Nephron (organoid): ENCODE measurements around the gene DCTN4.

Experiments
- H3K27ac Mint-ChIP-seq, 3 experiments: 2 replicates each; pipeline ENCODE4 v1.8.0; 2020; ENCODE audit warnings: mixed read lengths in 3 of 3, mild to moderate bottlenecking in 2 of 3, moderate library complexity in 1 of 3
- H3K27me3 Mint-ChIP-seq: 2 replicates; pipeline ENCODE4 v1.8.0; 2021; ENCODE audit warnings: low read depth, mild to moderate bottlenecking, moderate library complexity, mixed read lengths
- H3K36me3 Mint-ChIP-seq: 2 replicates; pipeline ENCODE4 v1.8.0; 2020; ENCODE audit warnings: low read depth, mixed read lengths
- H3K4me1 Mint-ChIP-seq: 2 replicates; pipeline ENCODE4 v1.8.0; 2020; ENCODE audit warnings: mixed read lengths
- H3K4me3 Mint-ChIP-seq, 3 experiments: 2 replicates each; pipeline ENCODE4 v1.8.0; 2020; ENCODE audit warnings: mild to moderate bottlenecking in 3 of 3, mixed read lengths in 3 of 3, moderate library complexity in 2 of 3
- H3K9me3 Mint-ChIP-seq: 2 replicates; pipeline ENCODE4 v1.8.0; 2020; ENCODE audit warnings: mixed read lengths
- TF ChIP-seq, protein P1 (sequence below), 3 experiments: fragments of 200-600 bp; sonication (generic); IDR thresholded peaks; one replicate each; pipeline ENCODE4 v1.5.0; 2021; ENCODE audit warnings: antibody characterized with exemption in 3 of 3; ENCODE audit not compliant: unreplicated experiment in 3 of 3

DCTN4 gene

DNA sequence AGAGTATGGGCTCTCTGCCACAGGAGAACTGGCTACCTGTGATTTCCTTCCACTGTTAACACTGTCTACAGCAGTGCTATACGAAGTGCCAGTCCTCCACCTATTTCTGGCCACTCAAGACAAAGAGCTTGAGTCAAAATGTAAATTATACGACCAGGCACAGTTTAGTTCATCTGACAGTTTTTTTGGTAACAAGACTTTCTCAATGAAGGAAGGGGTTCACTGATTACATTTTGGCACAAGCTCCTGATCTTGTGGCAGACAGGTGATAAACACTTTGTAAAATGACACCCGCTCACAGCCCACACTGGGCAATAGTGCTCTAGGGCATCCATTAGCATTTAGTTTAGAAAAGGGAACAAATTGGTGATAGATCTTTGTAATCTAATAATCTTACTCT is 66.5 kb downstream of the DCTN4 start:
- Mint-ChIP-seq H3K27me3 (no peaks in the 10 kb centered on the region), H3K9me3 (no peaks in the 10 kb centered on the region), H3K4me1 (no peaks in the 10 kb centered on the region), H3K27ac (no peak overlapping the region), H3K36me3 (peaks cover 73% of the 10 kb centered on the region), H3K4me3 (no peak overlapping the region)
- TF ChIP-seq, protein P1, sequence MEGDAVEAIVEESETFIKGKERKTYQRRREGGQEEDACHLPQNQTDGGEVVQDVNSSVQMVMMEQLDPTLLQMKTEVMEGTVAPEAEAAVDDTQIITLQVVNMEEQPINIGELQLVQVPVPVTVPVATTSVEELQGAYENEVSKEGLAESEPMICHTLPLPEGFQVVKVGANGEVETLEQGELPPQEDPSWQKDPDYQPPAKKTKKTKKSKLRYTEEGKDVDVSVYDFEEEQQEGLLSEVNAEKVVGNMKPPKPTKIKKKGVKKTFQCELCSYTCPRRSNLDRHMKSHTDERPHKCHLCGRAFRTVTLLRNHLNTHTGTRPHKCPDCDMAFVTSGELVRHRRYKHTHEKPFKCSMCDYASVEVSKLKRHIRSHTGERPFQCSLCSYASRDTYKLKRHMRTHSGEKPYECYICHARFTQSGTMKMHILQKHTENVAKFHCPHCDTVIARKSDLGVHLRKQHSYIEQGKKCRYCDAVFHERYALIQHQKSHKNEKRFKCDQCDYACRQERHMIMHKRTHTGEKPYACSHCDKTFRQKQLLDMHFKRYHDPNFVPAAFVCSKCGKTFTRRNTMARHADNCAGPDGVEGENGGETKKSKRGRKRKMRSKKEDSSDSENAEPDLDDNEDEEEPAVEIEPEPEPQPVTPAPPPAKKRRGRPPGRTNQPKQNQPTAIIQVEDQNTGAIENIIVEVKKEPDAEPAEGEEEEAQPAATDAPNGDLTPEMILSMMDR (IDR thresholded peaks at IDR 0.05; ENCODE audit: unreplicated experiment in 3 of 3) = no peak

DNA sequence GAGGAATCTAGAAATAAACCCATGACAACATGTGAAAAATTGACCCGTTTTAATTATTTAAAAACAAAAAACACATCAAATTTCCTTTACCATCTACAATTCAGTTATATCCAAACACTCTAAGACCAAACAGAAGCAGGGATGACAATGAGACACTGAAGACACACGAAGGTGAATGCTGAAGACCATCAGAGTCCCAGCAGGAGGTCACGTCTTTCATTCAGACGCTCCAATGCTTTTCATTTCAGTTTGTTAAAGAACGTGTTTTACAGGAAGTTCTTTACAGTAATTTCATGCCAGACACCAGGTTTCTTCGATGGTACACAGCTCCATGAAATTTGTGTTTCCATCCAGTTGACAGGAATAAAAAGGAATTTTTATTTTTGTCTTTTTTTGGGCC is 68.1 kb downstream of the DCTN4 start:
- H3K27ac Mint-ChIP-seq = no peak overlapping the region
- no peak overlapping the region for H3K4me3 Mint-ChIP-seq
- H3K36me3 Mint-ChIP-seq = peaks cover 61% of the 10 kb centered on the region
- H3K27me3 Mint-ChIP-seq = no peaks in the 10 kb centered on the region
- H3K9me3 Mint-ChIP-seq = no peaks in the 10 kb centered on the region
- TF ChIP-seq, protein P1 (IDR thresholded peaks at IDR 0.05; ENCODE audit: unreplicated experiment in 3 of 3) = no peak
- H3K4me1 Mint-ChIP-seq = no peaks in the 10 kb centered on the region

DNA sequence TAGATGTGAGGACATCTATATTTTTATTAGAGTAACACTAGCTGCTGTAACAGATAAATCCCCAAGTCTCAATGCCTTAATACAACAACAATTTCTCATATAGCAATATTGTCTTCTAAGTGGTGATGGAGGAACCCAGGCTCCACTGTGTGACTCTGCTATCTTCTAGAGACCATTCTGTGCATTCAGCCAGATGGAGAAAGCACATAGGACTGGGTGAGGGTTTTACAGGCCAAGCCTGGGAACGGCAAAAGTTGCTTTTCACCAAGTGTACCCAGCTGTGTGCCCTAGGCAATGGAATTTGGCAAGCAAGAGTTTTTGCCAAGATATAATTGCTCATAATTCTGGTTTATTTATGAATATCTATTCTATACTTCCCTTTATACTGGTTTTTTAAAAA is 69.7 kb downstream of the DCTN4 start:
- Mint-ChIP-seq H3K9me3 (no peaks in the 10 kb centered on the region), H3K27me3 (no peaks in the 10 kb centered on the region), H3K4me1 (no peaks in the 10 kb centered on the region), H3K36me3 (peaks cover 46% of the 10 kb centered on the region), H3K4me3 (no peak overlapping the region), H3K27ac (no peak overlapping the region)
- TF ChIP-seq, protein P1 (IDR thresholded peaks at IDR 0.05; ENCODE audit: unreplicated experiment in 3 of 3) = no peak

DNA sequence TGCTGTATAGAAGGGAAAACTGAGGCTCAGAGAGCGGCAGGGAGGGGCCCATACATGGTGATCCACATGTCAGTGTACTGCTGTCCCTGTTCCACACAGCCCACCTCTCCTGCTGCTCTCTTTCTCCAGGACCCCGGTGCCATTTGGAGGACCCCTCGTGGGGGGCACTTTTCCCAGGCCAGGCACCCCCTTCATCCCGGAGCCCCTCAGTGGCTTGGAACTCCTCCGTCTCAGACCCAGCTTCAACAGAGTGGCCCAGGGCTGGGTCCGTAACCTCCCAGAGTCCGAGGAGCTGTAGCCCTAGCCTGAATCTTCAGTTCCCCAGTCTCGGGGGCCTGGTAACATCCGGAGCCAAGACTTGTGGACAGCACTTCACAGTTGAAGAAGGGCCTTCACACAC is 82.2 kb downstream of the DCTN4 start:
- Mint-ChIP-seq H3K4me3 (no peak overlapping the region), H3K27ac (no peak overlapping the region), H3K9me3 (no peaks in the 10 kb centered on the region), H3K27me3 (peaks cover 11% of the 10 kb centered on the region), H3K36me3 (peaks cover 4% of the 10 kb centered on the region), H3K4me1 (peaks cover 24% of the 10 kb centered on the region)
- TF ChIP-seq, protein P1 (IDR thresholded peaks at IDR 0.05; ENCODE audit: unreplicated experiment in 3 of 3) = no peak

DNA sequence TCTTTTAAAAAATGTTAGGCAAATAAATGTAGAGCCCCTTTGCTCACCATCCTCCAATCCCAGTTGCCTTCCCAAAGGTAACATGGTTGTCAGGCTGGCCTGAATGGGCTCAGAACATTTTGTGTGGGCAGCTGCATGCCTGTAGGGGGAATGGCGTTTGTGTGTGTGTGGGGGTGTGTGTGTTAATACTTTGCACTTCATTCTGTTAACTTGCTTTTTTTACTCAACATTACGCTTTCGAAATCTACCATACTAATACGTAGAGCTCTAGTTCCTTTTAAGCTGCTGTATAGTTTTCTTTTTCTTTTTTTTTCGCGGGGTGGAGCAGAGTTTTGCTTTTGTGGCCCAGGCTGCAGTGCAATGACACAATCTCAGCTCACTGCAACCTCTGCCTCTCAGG is 83.7 kb downstream of the DCTN4 start:
- H3K27ac Mint-ChIP-seq = peak overlapping the region; percentile 16 to 96 (median 96)
- peak overlapping the region in 2 of 3 experiments; percentile 11 to 23 for H3K4me3 Mint-ChIP-seq
- peaks cover 4% of the 10 kb centered on the region for H3K36me3 Mint-ChIP-seq
- H3K4me1 Mint-ChIP-seq = peaks cover 31% of the 10 kb centered on the region
- H3K9me3 Mint-ChIP-seq = no peaks in the 10 kb centered on the region
- peaks cover 11% of the 10 kb centered on the region for H3K27me3 Mint-ChIP-seq
- TF ChIP-seq, protein P1 (IDR thresholded peaks at IDR 0.05; ENCODE audit: unreplicated experiment in 3 of 3) = no peak

DNA sequence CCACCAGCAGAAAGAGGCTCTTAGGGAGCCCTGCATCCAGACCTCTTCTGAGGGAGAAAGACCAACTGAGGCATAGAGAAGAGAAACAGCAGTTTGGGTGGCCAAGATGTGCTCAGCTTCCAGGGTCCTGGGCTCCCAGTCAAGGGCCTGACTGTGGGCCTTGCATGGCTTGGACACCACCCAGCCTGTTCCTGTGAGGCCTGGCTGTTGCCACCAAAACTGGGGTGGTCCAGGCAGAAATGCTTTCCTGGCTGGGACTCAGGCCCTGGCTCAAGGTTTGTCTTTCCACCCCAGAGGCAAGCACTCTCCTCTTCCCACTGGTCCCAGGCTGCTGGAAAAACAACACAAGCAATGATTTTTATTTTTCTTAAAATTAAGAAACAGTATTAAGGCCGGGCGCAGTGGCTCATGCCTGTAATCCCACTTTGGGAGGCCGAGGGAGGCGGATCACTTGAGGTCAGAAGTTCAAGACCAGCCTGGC is 84.4 kb downstream of the DCTN4 start:
- peaks cover 11% of the 10 kb centered on the region for H3K27me3 Mint-ChIP-seq
- TF ChIP-seq, protein P1 (IDR thresholded peaks at IDR 0.05; ENCODE audit: unreplicated experiment in 3 of 3) = no peak
- H3K9me3 Mint-ChIP-seq = no peaks in the 10 kb centered on the region
- peaks cover 31% of the 10 kb centered on the region for H3K4me1 Mint-ChIP-seq
- peak overlapping the region in 2 of 3 experiments; percentile 53 to 88 for H3K4me3 Mint-ChIP-seq
- peaks cover 4% of the 10 kb centered on the region for H3K36me3 Mint-ChIP-seq
- peak overlapping the region; percentile 79 to 96 (median 96) for H3K27ac Mint-ChIP-seq
